NCI-H2196 (cell line): ENCODE results near the gene PPP1R12B.
"Not testable (repeated sequence)": the region's sequence is repeated elsewhere in the genome, so short reads cannot be mapped to it uniquely, and the experiment has no call there.

Experiments used
- DNase-seq: peaks from one replicate; lab custom pipeline; 2025; ENCODE audit not compliant: unreplicated experiment; lab: John Stamatoyannopoulos, UW

The PPP1R12B gene

GRCh38 chr1:202398439-202398838, 49.9 kb downstream of the PPP1R12B start:
- DNase-seq = not testable (repeated sequence)

GRCh38 chr1:202401771-202402170, 53.3 kb downstream of the PPP1R12B start:
- DNase-seq = not testable (repeated sequence)

- DNase-seq = not testable (repeated sequence)
Observed at GRCh38 chr1:202403381-202403780, 54.9 kb downstream of the PPP1R12B start.

DNA sequence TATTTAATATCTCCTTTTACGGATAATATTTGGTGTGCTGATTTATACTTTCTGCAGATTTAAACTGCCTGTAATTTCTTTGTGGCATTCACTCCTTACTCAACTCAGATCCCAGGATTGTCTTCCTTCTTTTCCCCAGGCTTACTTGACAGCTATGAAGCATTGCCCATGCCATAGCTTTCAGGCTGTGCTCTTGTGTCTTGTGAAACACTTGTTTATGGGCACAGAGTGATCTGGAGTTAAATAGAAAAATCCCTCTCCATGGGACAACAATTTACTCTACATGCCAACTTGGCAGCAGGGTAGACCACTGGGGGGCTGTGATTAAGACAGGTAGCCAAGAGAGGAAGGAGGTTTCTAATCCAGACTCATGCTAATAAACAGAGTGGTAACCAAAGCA, 57.4 kb downstream of the PPP1R12B start:
- DNase-seq = no peak

DNA sequence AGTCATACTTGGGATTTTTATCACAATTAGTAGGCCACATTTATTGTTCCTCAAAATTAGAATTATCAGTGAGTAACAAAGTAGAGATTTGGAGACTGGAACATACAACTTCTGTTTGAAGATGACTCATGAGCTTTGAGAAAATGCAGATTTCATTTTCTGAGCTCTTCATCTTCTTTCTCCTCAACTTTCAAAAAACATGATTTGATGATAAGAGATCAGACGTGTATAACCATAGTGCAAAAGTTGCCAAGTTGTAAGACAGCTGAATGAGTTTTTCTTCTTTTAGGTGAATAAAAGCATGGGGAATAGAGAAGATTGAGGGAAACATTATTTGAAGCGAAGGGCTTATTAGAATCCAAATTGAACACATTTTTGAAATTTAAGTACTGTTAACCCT, 58.4 kb downstream of the PPP1R12B start:
- DNase-seq = not testable (repeated sequence)

- not testable (repeated sequence) for DNase-seq
Observed at GRCh38 chr1:202407378-202407777, 58.9 kb downstream of the PPP1R12B start.

- DNase-seq = not testable (repeated sequence)
Observed at GRCh38 chr1:202410251-202410650, 61.8 kb downstream of the PPP1R12B start.

- DNase-seq = not testable (repeated sequence)
Observed at GRCh38 chr1:202410854-202411357, 62.4 kb downstream of the PPP1R12B start.

GRCh38 chr1:202411422-202411821, 62.9 kb downstream of the PPP1R12B start:
- no peak for DNase-seq

DNA sequence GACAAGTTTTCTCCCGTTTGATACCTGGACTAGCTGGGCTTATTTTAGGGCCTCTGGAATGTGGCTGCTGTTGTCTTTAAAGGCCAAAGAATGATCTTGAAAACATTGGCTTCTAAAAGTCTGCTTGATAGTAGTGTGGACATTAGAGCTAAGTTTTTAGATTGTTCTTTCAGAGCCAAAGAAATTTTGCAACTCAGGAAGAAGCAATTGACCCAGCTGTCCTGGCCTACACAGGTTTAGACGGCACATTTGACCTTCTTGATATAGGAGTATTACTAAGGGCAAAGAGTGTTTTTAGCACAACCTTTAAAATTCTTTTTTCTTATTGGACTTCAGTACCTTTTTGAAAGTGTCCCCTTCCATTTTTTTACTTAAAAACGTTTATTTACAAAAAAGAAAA, 63.9 kb downstream of the PPP1R12B start:
- DNase-seq = not testable (repeated sequence)

GRCh38 chr1:202416641-202417040, 68.1 kb downstream of the PPP1R12B start:
- DNase-seq = no peak

DNA sequence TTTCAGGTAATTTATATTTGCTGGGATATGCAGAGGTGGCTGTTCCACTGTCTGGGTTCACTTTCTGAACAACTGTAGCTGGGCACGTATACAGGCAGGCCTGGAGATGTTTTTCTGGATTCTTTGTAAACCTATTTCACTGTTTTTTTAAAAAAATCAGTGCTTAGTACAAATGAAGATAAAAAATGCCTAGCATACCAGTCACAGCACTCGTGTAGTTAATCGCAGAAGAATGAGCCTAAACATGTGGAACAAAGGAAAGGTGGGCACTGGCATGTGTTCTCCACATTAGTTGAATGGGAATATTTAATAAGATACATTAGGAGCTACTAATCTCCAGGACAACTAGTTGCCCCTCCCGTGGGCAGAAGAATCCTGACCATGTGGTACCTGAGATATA, 68.6 kb downstream of the PPP1R12B start:
- not testable (repeated sequence) for DNase-seq

DNA sequence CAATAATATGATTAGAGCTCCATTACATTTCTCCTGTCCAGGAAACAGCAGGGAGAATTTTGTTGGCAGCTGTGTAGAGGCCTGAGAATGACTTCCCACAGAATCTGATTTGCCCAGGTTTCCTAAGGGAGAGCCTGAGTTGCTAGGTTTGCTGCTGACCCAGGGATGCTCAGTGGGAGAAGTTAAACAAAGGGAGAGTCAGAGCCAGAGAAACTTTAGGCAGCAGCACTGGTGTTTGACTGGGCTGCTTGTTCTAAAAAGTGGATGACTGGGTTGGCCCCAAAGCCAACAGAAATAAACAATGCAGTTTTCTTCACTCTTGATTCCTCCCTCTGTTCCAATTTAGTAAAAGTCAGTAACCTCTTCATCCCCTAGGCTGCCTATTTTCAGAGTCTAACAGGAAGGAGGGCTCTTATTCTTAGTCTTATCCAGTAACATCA, 69.3 kb downstream of the PPP1R12B start:
- DNase-seq = not testable (repeated sequence)

- DNase-seq = not testable (repeated sequence)
Observed at GRCh38 chr1:202419731-202420130, 71.2 kb downstream of the PPP1R12B start.

GRCh38 chr1:202420422-202421094, 72.1 kb downstream of the PPP1R12B start:
- not testable (repeated sequence) for DNase-seq

- DNase-seq = not testable (repeated sequence)
Observed at GRCh38 chr1:202422709-202423108, 74.2 kb downstream of the PPP1R12B start.

DNA sequence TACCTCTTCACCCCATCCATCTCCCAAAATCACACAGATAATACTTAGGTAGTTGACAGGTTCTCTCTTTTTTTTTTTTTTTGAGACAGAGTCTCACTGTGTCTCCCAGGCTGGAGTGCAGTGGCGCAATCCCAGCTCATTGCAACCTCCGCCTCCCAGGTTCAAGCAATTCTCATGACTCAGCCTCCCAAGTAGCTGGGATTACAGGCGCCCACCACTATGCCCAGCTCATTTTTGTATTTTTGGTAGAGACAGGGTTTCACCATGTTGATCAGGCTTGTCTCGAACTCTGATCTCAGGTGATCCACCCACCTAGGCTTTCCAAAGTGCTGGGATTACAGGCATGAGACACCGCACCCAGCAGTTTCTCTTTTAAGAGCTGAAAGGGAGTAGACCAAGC, 75.8 kb downstream of the PPP1R12B start:
- DNase-seq = not testable (repeated sequence)

DNA sequence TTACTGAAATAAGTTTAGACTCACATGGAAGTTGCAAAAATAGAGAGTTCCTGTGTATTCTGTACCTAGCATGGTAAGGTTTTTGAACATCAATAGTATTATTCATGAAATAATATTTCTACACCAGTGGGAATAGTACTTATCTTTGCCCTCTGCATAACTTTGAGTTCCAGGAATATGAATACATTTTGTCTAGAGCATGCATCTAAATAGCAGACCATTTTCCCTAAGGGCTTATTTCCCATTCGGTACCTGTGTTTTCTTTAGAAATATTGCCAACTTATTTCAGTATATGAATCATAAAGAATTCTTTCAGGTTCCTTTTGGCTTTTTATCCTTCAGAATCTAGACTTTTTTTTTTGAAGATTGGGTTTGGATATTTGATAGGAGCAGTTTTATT, 81.6 kb downstream of the PPP1R12B start:
- not testable (repeated sequence) for DNase-seq

- not testable (repeated sequence) for DNase-seq
Observed at GRCh38 chr1:202432338-202432737, 83.8 kb downstream of the PPP1R12B start.

- no peak for DNase-seq
Observed at GRCh38 chr1:202433155-202434043, 84.9 kb downstream of the PPP1R12B start.

GRCh38 chr1:202434059-202434458, 85.6 kb downstream of the PPP1R12B start:
- DNase-seq = no peak
